ENCODE results near the gene PPDPF.
A peak's percentile ranks its signal among the peaks of the same experiment; 100 is the strongest.
"Not testable (repeated sequence)": the region's sequence is repeated elsewhere in the genome, so short reads cannot be mapped to it uniquely, and the experiment has no call there.

The PPDPF gene

GRCh38 chr20:63500902-63501817 lies 19.4 kb upstream of the PPDPF start:
- no peak for DNase-seq

- DNase-seq, result peak; percentile 89
These were observed 18.5 kb upstream of the PPDPF start for GRCh38 chr20:63501818-63502670.

GRCh38 chr20:63502671-63503172 lies 17.8 kb upstream of the PPDPF start:
- DNase-seq, result peak; percentile 42

GRCh38 chr20:63503524-63503923 lies 17.0 kb upstream of the PPDPF start:
- DNase-seq, result no peak

GRCh38 chr20:63504642-63505041 lies 15.9 kb upstream of the PPDPF start:
- no peak for DNase-seq

GRCh38 chr20:63505281-63505680 lies 15.3 kb upstream of the PPDPF start:
- no peak for DNase-seq

GRCh38 chr20:63505723-63506122 lies 14.8 kb upstream of the PPDPF start:
- DNase-seq, result no peak

- DNase-seq, result no peak
These were observed 13.4 kb upstream of the PPDPF start for GRCh38 chr20:63507083-63507743.

- no peak for DNase-seq
These were observed 12.3 kb upstream of the PPDPF start for GRCh38 chr20:63508072-63508768.

GRCh38 chr20:63509088-63509564 lies 11.4 kb upstream of the PPDPF start:
- no peak for DNase-seq

GRCh38 chr20:63513207-63513606 lies 7.4 kb upstream of the PPDPF start:
- DNase-seq, result no peak

GRCh38 chr20:63514520-63514919 lies 6.0 kb upstream of the PPDPF start:
- DNase-seq, result not testable (repeated sequence)

GRCh38 chr20:63517376-63518309 lies 2.9 kb upstream of the PPDPF start:
- no peak for DNase-seq

GRCh38 chr20:63518351-63518861 lies 2.2 kb upstream of the PPDPF start:
- DNase-seq, result no peak

GRCh38 chr20:63518946-63519667 lies 1.5 kb upstream of the PPDPF start:
- no peak for DNase-seq

- peak; percentile 84 for DNase-seq
These were observed 679 bp upstream of the PPDPF start for GRCh38 chr20:63519668-63520503.

- peak; percentile 27 for DNase-seq
These were observed 503 bp downstream of the PPDPF start for GRCh38 chr20:63520934-63521601.

GRCh38 chr20:63521602-63522001 lies 1.0 kb downstream of the PPDPF start:
- no peak for DNase-seq
